Measurements from ENCODE around the gene PRDM1.

- TF ChIP-seq CTCF (IDR thresholded peaks at IDR 0.05; ENCODE audit: borderline replicate concordance, extremely low read depth, low read length, poor library complexity, severe bottlenecking) (no peak), EZH2 (IDR thresholded peaks at IDR 0.05; ENCODE audit: borderline replicate concordance, low read depth, low read length, severe bottlenecking) (no peak)
Measured at GRCh38 chr6:106107043-106107613, 21.0 kb downstream of the PRDM1 start.

Measured in DND-41 (cell line).